Neural cell (in vitro differentiated cells): Measurements from ENCODE around the gene OSBPL1A. TPM values are rescaled to one million over a fixed set of nuclear protein-coding genes. Genes with fewer than 3 reads are reported as not detected.

Source experiments
- H2AFZ ChIP-seq: fragments of 200-600, 300-800 bp; sonication (generic), shearing (Covaris generic); 2 replicates; pipeline ENCODE4 v1.6.0; 2014; ENCODE audit warnings: low read depth, mild to moderate bottlenecking, antibody characterized with exemption, low read length, moderate library complexity
- H3F3A ChIP-seq: fragments of 200-600 bp; shearing (Covaris generic); 2 replicates; pipeline ENCODE4 v1.6.1; 2016; ENCODE audit warnings: mild to moderate bottlenecking, moderate library complexity, mixed read lengths, antibody characterized with exemption, low read length; ENCODE audit not compliant: insufficient read depth, poor library complexity, severe bottlenecking
- H3K27ac ChIP-seq: fragments of 200-600, 300-800 bp; sonication (generic), shearing (Covaris generic); 2 replicates; pipeline ENCODE4 v1.5.1; 2014; ENCODE audit warnings: mild to moderate bottlenecking, low read length, moderate library complexity
- H3K27me3 ChIP-seq: fragments of 300-800, 200-600 bp; sonication (generic), shearing (Covaris generic); 2 replicates; pipeline ENCODE4 v1.6.0; 2014; ENCODE audit warnings: mild to moderate bottlenecking, low read depth, low read length, moderate library complexity; ENCODE audit not compliant: insufficient read depth
- H3K36me3 ChIP-seq: fragments of 300-800, 200-600 bp; sonication (generic), shearing (Covaris generic); 2 replicates; pipeline ENCODE4 v1.5.1; 2014; ENCODE audit warnings: mild to moderate bottlenecking, antibody characterized with exemption, low read length, moderate library complexity; ENCODE audit not compliant: insufficient read depth
- H3K4me2 ChIP-seq: fragments of 300-800, 200-600 bp; sonication (generic), shearing (Covaris generic); 2 replicates; pipeline ENCODE4 v1.6.0; 2014; ENCODE audit warnings: mild to moderate bottlenecking, low read length
- H3K4me3 ChIP-seq: fragments of 300-800, 200-600 bp; sonication (generic), shearing (Covaris generic); 2 replicates; pipeline ENCODE4 v1.5.1; 2014; ENCODE audit warnings: mild to moderate bottlenecking, low read length, moderate library complexity
- H3K79me2 ChIP-seq: fragments of 200-600 bp; shearing (Covaris generic); replicated peaks from 2 replicates; pipeline ENCODE4 v1.6.0; 2014; ENCODE audit warnings: mild to moderate bottlenecking, low read length, moderate library complexity; ENCODE audit not compliant: insufficient read depth
- H3K9ac ChIP-seq: fragments of 300-800, 200-600 bp; sonication (generic), shearing (Covaris generic); 2 replicates; pipeline ENCODE4 v1.6.1; 2016; ENCODE audit warnings: mild to moderate bottlenecking, low read length, mixed read lengths
- H3K9me2 ChIP-seq: fragments of 200-600 bp; shearing (Covaris generic); 2 replicates; pipeline ENCODE4 v1.6.1; 2016; ENCODE audit warnings: mild to moderate bottlenecking, low read length, mixed read lengths; ENCODE audit not compliant: insufficient read depth
- H3K9me3 ChIP-seq: fragments of 200-600, 300-800 bp; sonication (generic), shearing (Covaris generic); 2 replicates; pipeline ENCODE4 v1.6.1; 2016; ENCODE audit warnings: mild to moderate bottlenecking, mixed run types, low read length, moderate library complexity, mixed read lengths
- H4K20me1 ChIP-seq: fragments of 200-600 bp; shearing (Covaris generic); 2 replicates; pipeline ENCODE4 v1.6.1; 2016; ENCODE audit warnings: mild to moderate bottlenecking, mixed run types; ENCODE audit not compliant: insufficient read depth
- EP300 ChIP-seq: fragments of 450-650 bp; conservative IDR thresholded peaks from 2 replicates; pipeline ENCODE4 v1.6.1; 2014; ENCODE audit warnings: antibody characterized with exemption, mild to moderate bottlenecking, moderate library complexity; ENCODE audit not compliant: poor library complexity, severe bottlenecking
- EZH2 ChIP-seq: fragments of 200-600, 300-800 bp; shearing (Covaris generic), sonication (generic); IDR thresholded peaks from 2 replicates; pipeline ENCODE4 v1.6.1; 2014; ENCODE audit warnings: antibody characterized with exemption, low read length, borderline replicate concordance, mild to moderate bottlenecking; ENCODE audit not compliant: insufficient read depth, poor library complexity, severe bottlenecking
- MXI1 ChIP-seq: fragments of 450-650 bp; conservative IDR thresholded peaks from 2 replicates; pipeline ENCODE4 v1.6.1; 2014; ENCODE audit warnings: antibody characterized with exemption, mild to moderate bottlenecking; ENCODE audit not compliant: poor library complexity, severe bottlenecking
- POLR2AphosphoS5 ChIP-seq: IDR thresholded peaks from 2 replicates; pipeline ENCODE4 v1.6.1; 2012
- RAD21 ChIP-seq: fragments of 450-650 bp; conservative IDR thresholded peaks from 2 replicates; pipeline ENCODE4 v1.6.1; 2014; ENCODE audit warnings: antibody characterized with exemption, mild to moderate bottlenecking, moderate library complexity
- SMC3 ChIP-seq: fragments of 450-650 bp; conservative IDR thresholded peaks from 2 replicates; pipeline ENCODE4 v1.6.1; 2014; ENCODE audit warnings: antibody characterized with exemption, mild to moderate bottlenecking, moderate library complexity; ENCODE audit not compliant: poor library complexity
- TAF1 ChIP-seq: IDR thresholded peaks from 2 replicates; pipeline ENCODE4 v1.6.1; 2012; ENCODE audit warnings: low read depth
- polyA plus RNA-seq: library from polyadenylated mRNA; depleted of rRNA; stranded (reverse); fragments of >200 nt; gene quantifications from 2 replicates; pipeline ENCODE4 v1.2.3, GENCODE V29; 2014
- TF ChIP-seq, protein P1 (sequence below): fragments of 450-650 bp; IDR thresholded peaks from 2 replicates; pipeline ENCODE4 v1.5.1; 2014; ENCODE audit warnings: antibody characterized with exemption, mild to moderate bottlenecking, moderate library complexity; ENCODE audit not compliant: poor library complexity, severe bottlenecking
- TF ChIP-seq, protein P2 (sequence below): IDR thresholded peaks from 2 replicates; pipeline ENCODE4 v1.6.1; 2012; ENCODE audit warnings: borderline replicate concordance

OSBPL1A gene
- polyA plus RNA-seq, 1 donor from 2014 or later: 24.9 TPM

DNA sequence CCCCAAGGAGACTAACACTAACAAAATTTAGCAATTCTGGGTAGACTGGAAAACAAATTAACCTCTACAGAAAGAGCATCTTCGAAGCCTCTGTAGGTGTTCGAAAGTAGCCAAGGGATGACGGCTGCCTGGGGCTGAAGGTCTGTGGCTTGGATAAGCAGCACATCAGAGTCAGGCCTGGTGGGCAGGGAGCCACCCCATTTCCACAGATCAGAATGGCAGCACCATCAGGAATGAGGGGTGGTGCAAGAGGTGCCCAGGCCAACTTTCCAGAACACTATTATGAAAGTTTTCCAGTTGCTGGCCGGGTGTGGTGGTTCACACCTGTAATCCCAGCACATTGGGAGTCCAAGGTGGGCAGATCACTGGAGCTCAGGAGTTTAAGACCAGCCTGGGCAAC lies 200.9 kb downstream of the OSBPL1A start:
- H3K36me3 ChIP-seq: no peaks in the 10 kb centered on the region
- no peak overlapping the region for H3K4me3 ChIP-seq
- H3K79me2 ChIP-seq: no peaks in the 10 kb centered on the region
- no peaks in the 10 kb centered on the region for H4K20me1 ChIP-seq
- no peaks in the 10 kb centered on the region for H3K27me3 ChIP-seq
- no peak for TF ChIP-seq EZH2
- no peak for TF ChIP-seq POLR2AphosphoS5
- no peak for TF ChIP-seq TAF1
- TF ChIP-seq, protein P1, sequence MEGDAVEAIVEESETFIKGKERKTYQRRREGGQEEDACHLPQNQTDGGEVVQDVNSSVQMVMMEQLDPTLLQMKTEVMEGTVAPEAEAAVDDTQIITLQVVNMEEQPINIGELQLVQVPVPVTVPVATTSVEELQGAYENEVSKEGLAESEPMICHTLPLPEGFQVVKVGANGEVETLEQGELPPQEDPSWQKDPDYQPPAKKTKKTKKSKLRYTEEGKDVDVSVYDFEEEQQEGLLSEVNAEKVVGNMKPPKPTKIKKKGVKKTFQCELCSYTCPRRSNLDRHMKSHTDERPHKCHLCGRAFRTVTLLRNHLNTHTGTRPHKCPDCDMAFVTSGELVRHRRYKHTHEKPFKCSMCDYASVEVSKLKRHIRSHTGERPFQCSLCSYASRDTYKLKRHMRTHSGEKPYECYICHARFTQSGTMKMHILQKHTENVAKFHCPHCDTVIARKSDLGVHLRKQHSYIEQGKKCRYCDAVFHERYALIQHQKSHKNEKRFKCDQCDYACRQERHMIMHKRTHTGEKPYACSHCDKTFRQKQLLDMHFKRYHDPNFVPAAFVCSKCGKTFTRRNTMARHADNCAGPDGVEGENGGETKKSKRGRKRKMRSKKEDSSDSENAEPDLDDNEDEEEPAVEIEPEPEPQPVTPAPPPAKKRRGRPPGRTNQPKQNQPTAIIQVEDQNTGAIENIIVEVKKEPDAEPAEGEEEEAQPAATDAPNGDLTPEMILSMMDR: no peak
- TF ChIP-seq MXI1: no peak
- no peak for TF ChIP-seq SMC3
- TF ChIP-seq RAD21: no peak
- TF ChIP-seq EP300: no peak
- no peaks in the 10 kb centered on the region for H3K9me3 ChIP-seq
- no peaks in the 10 kb centered on the region for H3K9me2 ChIP-seq
- H3F3A ChIP-seq: no peaks in the 10 kb centered on the region
- H2AFZ ChIP-seq: no peak overlapping the region
- H3K27ac ChIP-seq: no peak overlapping the region
- no peak overlapping the region for H3K4me2 ChIP-seq
- H3K9ac ChIP-seq: no peak overlapping the region

DNA sequence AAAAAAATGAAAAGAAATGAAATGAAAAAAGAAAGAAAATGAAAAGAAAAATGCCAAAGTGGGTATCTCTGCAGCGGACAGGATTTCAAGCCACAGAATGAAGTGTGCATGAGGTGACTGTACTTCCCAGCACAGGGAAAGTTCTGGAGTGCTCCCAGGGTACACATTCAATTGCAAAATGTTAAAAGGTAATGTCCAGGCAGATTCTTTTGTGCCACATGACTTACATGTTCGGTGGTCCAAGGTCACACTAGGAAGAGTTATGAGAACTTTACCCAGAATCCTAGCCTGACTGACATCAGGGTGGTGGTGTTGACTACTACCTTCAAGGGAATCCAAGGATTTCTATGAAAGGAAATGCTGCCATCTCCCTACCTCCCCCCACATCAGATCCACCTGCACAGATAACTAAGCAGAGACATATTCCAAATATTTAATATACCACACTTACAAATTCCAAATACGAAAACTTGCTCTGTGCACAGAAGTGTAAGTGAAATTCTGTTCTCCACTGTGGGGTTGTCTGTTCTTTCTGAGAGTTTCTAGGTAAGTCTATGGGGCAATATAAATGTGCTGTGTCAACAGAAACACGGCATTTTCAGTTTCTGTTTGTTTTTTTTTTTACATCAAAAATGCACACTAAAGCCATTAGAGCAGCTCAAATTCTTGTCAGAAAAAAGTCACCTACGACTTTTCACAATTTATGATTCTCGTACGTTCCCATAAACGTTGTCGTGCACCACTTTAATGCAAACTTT lies 202.1 kb downstream of the OSBPL1A start:
- H3K9me2 ChIP-seq: no peaks in the 10 kb centered on the region
- H3K9me3 ChIP-seq: no peaks in the 10 kb centered on the region
- H4K20me1 ChIP-seq: no peaks in the 10 kb centered on the region
- no peaks in the 10 kb centered on the region for H3K36me3 ChIP-seq
- H3K9ac ChIP-seq: no peak overlapping the region
- no peaks in the 10 kb centered on the region for H3K79me2 ChIP-seq
- no peak overlapping the region for H3K4me3 ChIP-seq
- H3F3A ChIP-seq: no peaks in the 10 kb centered on the region
- no peaks in the 10 kb centered on the region for H3K27me3 ChIP-seq
- no peak overlapping the region for H2AFZ ChIP-seq
- TF ChIP-seq SMC3 (no peak), RAD21 (no peak), MXI1 (no peak), POLR2AphosphoS5 (no peak), EZH2 (no peak), TAF1 (no peak), EP300 (no peak)
- TF ChIP-seq, protein P1: no peak
- TF ChIP-seq, protein P2, sequence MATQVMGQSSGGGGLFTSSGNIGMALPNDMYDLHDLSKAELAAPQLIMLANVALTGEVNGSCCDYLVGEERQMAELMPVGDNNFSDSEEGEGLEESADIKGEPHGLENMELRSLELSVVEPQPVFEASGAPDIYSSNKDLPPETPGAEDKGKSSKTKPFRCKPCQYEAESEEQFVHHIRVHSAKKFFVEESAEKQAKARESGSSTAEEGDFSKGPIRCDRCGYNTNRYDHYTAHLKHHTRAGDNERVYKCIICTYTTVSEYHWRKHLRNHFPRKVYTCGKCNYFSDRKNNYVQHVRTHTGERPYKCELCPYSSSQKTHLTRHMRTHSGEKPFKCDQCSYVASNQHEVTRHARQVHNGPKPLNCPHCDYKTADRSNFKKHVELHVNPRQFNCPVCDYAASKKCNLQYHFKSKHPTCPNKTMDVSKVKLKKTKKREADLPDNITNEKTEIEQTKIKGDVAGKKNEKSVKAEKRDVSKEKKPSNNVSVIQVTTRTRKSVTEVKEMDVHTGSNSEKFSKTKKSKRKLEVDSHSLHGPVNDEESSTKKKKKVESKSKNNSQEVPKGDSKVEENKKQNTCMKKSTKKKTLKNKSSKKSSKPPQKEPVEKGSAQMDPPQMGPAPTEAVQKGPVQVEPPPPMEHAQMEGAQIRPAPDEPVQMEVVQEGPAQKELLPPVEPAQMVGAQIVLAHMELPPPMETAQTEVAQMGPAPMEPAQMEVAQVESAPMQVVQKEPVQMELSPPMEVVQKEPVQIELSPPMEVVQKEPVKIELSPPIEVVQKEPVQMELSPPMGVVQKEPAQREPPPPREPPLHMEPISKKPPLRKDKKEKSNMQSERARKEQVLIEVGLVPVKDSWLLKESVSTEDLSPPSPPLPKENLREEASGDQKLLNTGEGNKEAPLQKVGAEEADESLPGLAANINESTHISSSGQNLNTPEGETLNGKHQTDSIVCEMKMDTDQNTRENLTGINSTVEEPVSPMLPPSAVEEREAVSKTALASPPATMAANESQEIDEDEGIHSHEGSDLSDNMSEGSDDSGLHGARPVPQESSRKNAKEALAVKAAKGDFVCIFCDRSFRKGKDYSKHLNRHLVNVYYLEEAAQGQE: no peak
- H3K27ac ChIP-seq: no peak overlapping the region
- no peak overlapping the region for H3K4me2 ChIP-seq
